Measurements from ENCODE around the gene USP8.
"Not testable (repeated sequence)": the region's sequence is repeated elsewhere in the genome, so short reads cannot be mapped to it uniquely, and the experiment has no call there.

USP8 gene

DNA sequence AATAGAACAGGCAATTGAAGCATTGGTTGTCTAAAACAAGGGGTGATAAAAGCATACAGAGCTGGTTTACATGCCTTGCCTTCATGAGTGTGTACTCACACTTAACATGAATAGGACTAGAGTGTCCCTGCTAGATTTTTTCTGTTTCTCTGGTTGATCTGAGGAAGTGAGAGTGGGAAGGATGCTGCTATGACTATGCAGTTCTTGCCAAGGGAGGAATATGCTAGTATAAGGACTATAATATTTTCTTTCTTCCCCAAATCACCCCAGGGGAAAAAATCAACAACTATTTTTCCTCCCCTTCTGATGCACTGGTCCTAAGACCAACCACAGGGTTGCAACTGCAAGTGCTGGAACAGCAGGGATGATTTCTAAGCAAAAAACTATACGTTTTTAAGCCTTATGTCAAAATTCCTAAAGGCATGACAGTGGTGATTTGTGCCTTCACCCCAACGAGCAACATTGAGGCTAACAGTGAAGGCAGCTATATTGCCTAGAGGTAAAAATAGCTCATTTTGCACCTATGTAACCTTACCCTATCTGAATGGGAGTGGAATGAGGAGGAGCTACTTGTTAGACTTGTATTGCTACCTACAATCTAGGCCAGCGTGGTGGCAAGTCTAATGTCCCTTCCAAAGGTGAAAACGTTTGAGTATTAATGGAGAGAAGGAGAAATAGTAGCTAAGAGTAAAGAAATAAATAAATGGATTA, 33.5 kb upstream of the USP8 start:
- TF ChIP-seq, protein P1, sequence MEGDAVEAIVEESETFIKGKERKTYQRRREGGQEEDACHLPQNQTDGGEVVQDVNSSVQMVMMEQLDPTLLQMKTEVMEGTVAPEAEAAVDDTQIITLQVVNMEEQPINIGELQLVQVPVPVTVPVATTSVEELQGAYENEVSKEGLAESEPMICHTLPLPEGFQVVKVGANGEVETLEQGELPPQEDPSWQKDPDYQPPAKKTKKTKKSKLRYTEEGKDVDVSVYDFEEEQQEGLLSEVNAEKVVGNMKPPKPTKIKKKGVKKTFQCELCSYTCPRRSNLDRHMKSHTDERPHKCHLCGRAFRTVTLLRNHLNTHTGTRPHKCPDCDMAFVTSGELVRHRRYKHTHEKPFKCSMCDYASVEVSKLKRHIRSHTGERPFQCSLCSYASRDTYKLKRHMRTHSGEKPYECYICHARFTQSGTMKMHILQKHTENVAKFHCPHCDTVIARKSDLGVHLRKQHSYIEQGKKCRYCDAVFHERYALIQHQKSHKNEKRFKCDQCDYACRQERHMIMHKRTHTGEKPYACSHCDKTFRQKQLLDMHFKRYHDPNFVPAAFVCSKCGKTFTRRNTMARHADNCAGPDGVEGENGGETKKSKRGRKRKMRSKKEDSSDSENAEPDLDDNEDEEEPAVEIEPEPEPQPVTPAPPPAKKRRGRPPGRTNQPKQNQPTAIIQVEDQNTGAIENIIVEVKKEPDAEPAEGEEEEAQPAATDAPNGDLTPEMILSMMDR (IDR thresholded peaks at IDR 0.05; ENCODE audit: insufficient read depth, low read depth, low read length, missing control alignments) = no peak
- DNase-seq (ENCODE audit: low read depth) = peak; percentile 52
- H3K4me3 ChIP-seq (ENCODE audit: low read length) = no peak overlapping the region

DNA sequence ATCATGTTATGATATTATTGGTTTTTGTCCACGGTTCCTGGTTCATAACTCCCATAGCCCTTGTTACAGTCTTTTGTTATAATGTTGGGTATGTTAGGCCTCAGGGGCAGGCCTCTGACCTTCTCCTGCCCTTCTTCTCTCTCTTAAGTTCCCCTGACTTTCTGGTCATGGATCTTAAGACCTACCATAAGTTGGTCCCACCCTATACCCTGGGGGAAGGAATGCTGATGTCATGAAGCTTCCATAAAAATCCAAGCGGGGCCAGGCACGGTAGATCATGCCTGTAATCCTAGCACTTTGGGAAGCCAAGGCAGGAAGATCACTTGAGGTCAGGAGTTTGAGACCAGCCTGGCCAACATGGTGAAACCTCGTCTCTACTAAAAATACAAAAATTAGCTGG, 32.6 kb upstream of the USP8 start:
- not testable (repeated sequence) for DNase-seq (ENCODE audit: low read depth)

DNA sequence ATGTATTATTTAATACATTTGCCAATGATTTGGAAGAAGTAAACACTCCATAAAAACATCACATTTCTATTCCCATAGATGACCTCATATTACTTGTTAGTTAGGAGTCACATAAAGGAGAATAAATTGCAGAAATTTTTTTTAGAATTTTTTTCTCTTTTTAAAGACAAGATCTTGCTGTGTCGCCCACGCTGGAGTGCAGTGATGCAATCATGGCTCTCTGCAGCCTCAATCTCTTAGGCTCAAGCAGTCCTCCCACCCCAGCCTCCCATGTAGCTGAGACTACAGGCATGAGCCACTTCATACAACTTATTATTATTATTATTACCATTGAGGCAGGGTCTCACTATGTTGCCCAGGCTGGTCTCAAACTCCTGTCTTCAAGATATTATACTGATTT, 12.3 kb upstream of the USP8 start:
- H3K4me3 ChIP-seq (ENCODE audit: low read length) = no peak overlapping the region
- no peak for DNase-seq (ENCODE audit: low read depth)
- TF ChIP-seq, protein P1 (IDR thresholded peaks at IDR 0.05; ENCODE audit: insufficient read depth, low read depth, low read length, missing control alignments) = no peak

More for the DNA sequence above, 32.6 kb upstream of the USP8 start:
- not testable (repeated sequence) for H3K4me3 ChIP-seq (ENCODE audit: low read length)

DNA sequence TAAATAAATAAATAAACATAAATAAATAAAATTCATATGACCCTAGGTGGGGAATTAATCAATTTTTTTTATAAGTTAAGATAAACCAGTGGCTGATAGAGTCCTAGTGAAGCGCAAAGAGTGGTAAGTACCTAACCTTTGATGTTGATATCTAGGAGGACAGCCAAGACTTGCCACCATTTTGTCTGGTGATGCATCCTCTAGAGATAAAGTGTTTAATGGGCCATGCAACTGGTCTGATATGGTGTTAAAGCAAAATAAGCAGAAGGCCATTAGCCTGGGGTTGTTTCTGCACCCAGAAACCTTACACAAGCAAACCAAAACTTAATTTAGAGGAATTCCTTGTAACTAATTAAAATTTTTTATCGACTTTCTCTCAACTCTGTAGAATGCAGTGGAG, 9.6 kb upstream of the USP8 start:
- H3K4me3 ChIP-seq (ENCODE audit: low read length) = no peak overlapping the region
- DNase-seq (ENCODE audit: low read depth) = no peak
- TF ChIP-seq, protein P1 (IDR thresholded peaks at IDR 0.05; ENCODE audit: insufficient read depth, low read depth, low read length, missing control alignments) = no peak

DNA sequence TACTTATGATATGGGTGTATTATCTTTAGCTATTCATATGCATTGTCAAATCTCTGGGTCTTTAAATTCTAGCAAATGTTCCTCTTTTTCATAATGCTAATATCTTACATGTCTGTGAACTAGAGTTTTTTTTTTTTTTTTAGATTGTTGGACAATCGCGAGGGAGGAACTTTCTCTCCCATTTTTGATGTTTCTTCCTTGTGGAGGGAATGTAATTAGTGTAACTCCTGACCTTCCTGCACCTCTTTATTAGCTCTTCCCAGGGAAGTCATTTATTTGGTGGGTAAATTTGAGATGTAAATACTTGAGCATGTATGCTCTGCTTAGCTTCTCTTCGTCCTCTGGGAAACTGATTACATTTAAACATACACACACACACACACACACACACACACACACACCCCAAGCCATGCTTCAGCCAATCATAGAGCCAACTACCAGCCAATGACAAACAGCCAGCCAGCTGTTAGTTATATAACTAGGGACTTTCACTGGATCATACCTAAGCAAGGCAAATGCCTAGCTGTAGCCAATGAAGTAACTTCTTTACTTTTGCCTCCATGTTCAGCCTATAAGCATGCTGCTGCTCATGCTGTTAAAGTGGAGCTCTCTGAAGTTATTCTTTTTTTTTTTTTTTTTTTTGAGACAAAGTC, 8.3 kb upstream of the USP8 start:
- H3K4me3 ChIP-seq (ENCODE audit: low read length) = no peak overlapping the region
- TF ChIP-seq, protein P1 (IDR thresholded peaks at IDR 0.05; ENCODE audit: insufficient read depth, low read depth, low read length, missing control alignments) = no peak
- peak; percentile 41 for DNase-seq (ENCODE audit: low read depth)

DNA sequence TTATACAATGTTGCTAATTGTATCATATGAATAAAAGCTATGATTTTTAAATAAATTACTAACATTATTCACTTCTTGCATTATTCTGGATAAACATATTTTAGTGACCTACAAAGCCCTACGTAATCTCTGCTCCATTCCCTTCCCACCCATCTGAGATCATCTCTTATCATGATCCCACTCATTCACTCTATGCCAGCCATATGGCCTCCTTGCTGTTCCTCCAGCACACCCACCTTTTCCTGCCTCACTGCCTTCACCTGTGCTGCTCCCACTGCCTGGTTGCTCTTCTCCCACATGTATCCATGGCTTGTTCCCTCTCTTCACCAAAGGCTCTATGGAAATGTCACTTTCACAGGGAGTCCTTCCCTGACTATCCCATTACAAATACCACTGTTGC, 7.3 kb upstream of the USP8 start:
- no peak for DNase-seq (ENCODE audit: low read depth)
- TF ChIP-seq, protein P1 (IDR thresholded peaks at IDR 0.05; ENCODE audit: insufficient read depth, low read depth, low read length, missing control alignments) = no peak
- no peak overlapping the region for H3K4me3 ChIP-seq (ENCODE audit: low read length)

DNA sequence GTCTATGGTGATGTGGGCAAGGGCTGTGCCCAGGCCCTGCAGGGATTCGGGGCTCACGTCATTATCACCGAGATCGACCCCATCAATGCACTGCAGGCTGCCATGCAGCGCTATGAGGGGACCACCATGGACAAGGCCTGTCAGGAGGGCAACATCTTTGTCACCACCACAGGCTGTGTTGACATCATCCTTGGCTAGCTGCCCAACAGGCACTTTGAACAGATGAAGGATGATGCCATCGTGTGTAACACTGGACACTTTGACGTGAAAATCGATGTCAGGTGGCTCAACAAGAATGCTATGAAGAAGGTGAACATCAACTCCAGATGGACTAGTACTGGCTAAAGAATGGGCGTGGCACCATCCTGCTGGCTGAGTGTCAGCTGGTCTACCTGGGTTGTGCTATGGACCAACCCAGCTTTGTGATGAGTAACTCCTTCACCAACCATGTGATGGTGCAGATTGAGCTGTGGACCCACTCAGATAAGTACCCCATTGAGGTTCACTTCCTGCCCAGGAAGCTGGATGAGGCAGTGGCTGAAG, 6.1 kb upstream of the USP8 start:
- no peak overlapping the region for H3K4me3 ChIP-seq (ENCODE audit: low read length)
- DNase-seq (ENCODE audit: low read depth) = no peak
- TF ChIP-seq, protein P1 (IDR thresholded peaks at IDR 0.05; ENCODE audit: insufficient read depth, low read depth, low read length, missing control alignments) = no peak
